ENCODE results near the gene APLF. TPM values are rescaled to one million over a fixed set of nuclear protein-coding genes. Genes with fewer than 3 reads are reported as not detected.
"Not testable (repeated sequence)": the region's sequence is repeated elsewhere in the genome, so short reads cannot be mapped to it uniquely, and the experiment has no call there.

Gene APLF
- polyA plus RNA-seq, 4 donors = 0.27 to 2.5 (median 0.43) TPM

GRCh38 chr2:68478688-68479087 is 11.3 kb downstream of the APLF start:
- WGBS, 3 donors = 84 to 100% (median 95%) methylated on average over 1 of the region's 1 CpG

GRCh38 chr2:68482296-68482820 is 15.0 kb downstream of the APLF start:
- 87 to 97% (median 93%) methylated on average over 2 of the region's 2 CpGs for WGBS, 3 donors
- FAIRE-seq = no peak

More at GRCh38 chr2:68478688-68479087, 11.3 kb downstream of the APLF start:
- Histone ChIP-seq H3K4me3 (ENCODE audit: low read depth in 1 of 3, low read length in 3 of 3) (no peak overlapping the region), H3K27me3 (ENCODE audit: control insufficient read depth in 3 of 3, insufficient read depth in 3 of 3, low read length in 3 of 3) (no peaks in the 10 kb centered on the region), H3K36me3 (ENCODE audit: control insufficient read depth in 3 of 3, insufficient read depth in 2 of 3, low read depth in 1 of 3, low read length in 3 of 3) (no peaks in the 10 kb centered on the region), H3K9me3 (ENCODE audit: control insufficient read depth in 2 of 2, insufficient read depth in 1 of 2, low read depth in 1 of 2, low read length in 1 of 2) (no peaks in the 10 kb centered on the region), H3K27ac (ENCODE audit: low read depth in 1 of 3, low read length in 2 of 3) (no peak overlapping the region), H3K4me1 (ENCODE audit: control insufficient read depth in 3 of 3, insufficient read depth in 2 of 3, low read depth in 1 of 3, low read length in 2 of 3) (peaks cover 0 to 3% (median 0%) of the 10 kb centered on the region in 3 donors)
- FAIRE-seq (no peak), DNase-seq (no peak)

GRCh38 chr2:68483011-68483410 is 15.6 kb downstream of the APLF start:
- no peaks in the 10 kb centered on the region for H3K27me3 ChIP-seq (ENCODE audit: control insufficient read depth in 3 of 3, insufficient read depth in 3 of 3, low read length in 3 of 3)
- H3K4me3 ChIP-seq (ENCODE audit: low read depth in 1 of 3, low read length in 3 of 3) = no peak overlapping the region
- DNase-seq (no peak), FAIRE-seq (no peak)
- H3K27ac ChIP-seq (ENCODE audit: low read depth in 1 of 3, low read length in 2 of 3) = no peak overlapping the region
- no peaks in the 10 kb centered on the region for H3K4me1 ChIP-seq (ENCODE audit: control insufficient read depth in 3 of 3, insufficient read depth in 2 of 3, low read depth in 1 of 3, low read length in 2 of 3)
- no peaks in the 10 kb centered on the region for H3K9me3 ChIP-seq (ENCODE audit: control insufficient read depth in 2 of 2, insufficient read depth in 1 of 2, low read depth in 1 of 2, low read length in 1 of 2)
- no peaks in the 10 kb centered on the region for H3K36me3 ChIP-seq (ENCODE audit: control insufficient read depth in 3 of 3, insufficient read depth in 2 of 3, low read depth in 1 of 3, low read length in 3 of 3)
- 93 to 98% (median 93%) methylated on average over 3 of the region's 3 CpGs for WGBS, 3 donors

More at GRCh38 chr2:68482296-68482820, 15.0 kb downstream of the APLF start:
- Histone ChIP-seq H3K36me3 (ENCODE audit: control insufficient read depth in 3 of 3, insufficient read depth in 2 of 3, low read depth in 1 of 3, low read length in 3 of 3) (no peaks in the 10 kb centered on the region), H3K4me1 (ENCODE audit: control insufficient read depth in 3 of 3, insufficient read depth in 2 of 3, low read depth in 1 of 3, low read length in 2 of 3) (no peaks in the 10 kb centered on the region), H3K27ac (ENCODE audit: low read depth in 1 of 3, low read length in 2 of 3) (no peak overlapping the region), H3K9me3 (ENCODE audit: control insufficient read depth in 2 of 2, insufficient read depth in 1 of 2, low read depth in 1 of 2, low read length in 1 of 2) (no peaks in the 10 kb centered on the region), H3K27me3 (ENCODE audit: control insufficient read depth in 3 of 3, insufficient read depth in 3 of 3, low read length in 3 of 3) (no peaks in the 10 kb centered on the region), H3K4me3 (ENCODE audit: low read depth in 1 of 3, low read length in 3 of 3) (no peak overlapping the region)
- no peak for DNase-seq

- peak; percentile 32 to 38 for DNase-seq
- Histone ChIP-seq H3K27ac (ENCODE audit: low read depth in 1 of 3, low read length in 2 of 3) (no peak overlapping the region), H3K9me3 (ENCODE audit: control insufficient read depth in 2 of 2, insufficient read depth in 1 of 2, low read depth in 1 of 2, low read length in 1 of 2) (no peaks in the 10 kb centered on the region), H3K36me3 (ENCODE audit: control insufficient read depth in 3 of 3, insufficient read depth in 2 of 3, low read depth in 1 of 3, low read length in 3 of 3) (no peaks in the 10 kb centered on the region), H3K27me3 (ENCODE audit: control insufficient read depth in 3 of 3, insufficient read depth in 3 of 3, low read length in 3 of 3) (no peaks in the 10 kb centered on the region), H3K4me1 (ENCODE audit: control insufficient read depth in 3 of 3, insufficient read depth in 2 of 3, low read depth in 1 of 3, low read length in 2 of 3) (no peaks in the 10 kb centered on the region), H3K4me3 (ENCODE audit: low read depth in 1 of 3, low read length in 3 of 3) (no peak overlapping the region)
- FAIRE-seq = peak; percentile 95
- WGBS, 3 donors = 49 to 58% (median 57%) methylated on average over 3 of the region's 3 CpGs
Measured at GRCh38 chr2:68487773-68488355, 20.5 kb downstream of the APLF start.

- not testable (repeated sequence) for DNase-seq; FAIRE-seq; H3K27me3 ChIP-seq (ENCODE audit: control insufficient read depth in 3 of 3, insufficient read depth in 3 of 3, low read length in 3 of 3); H3K27ac ChIP-seq (ENCODE audit: low read depth in 1 of 3, low read length in 2 of 3); H3K9me3 ChIP-seq (ENCODE audit: control insufficient read depth in 2 of 2, insufficient read depth in 1 of 2, low read depth in 1 of 2, low read length in 1 of 2); H3K36me3 ChIP-seq (ENCODE audit: control insufficient read depth in 3 of 3, insufficient read depth in 2 of 3, low read depth in 1 of 3, low read length in 3 of 3); H3K4me1 ChIP-seq (ENCODE audit: control insufficient read depth in 3 of 3, insufficient read depth in 2 of 3, low read depth in 1 of 3, low read length in 2 of 3); H3K4me3 ChIP-seq (ENCODE audit: low read depth in 1 of 3, low read length in 3 of 3)
- 73 to 87% (median 75%) methylated on average over 1 of the region's 1 CpG for WGBS, 3 donors
Measured at GRCh38 chr2:68488605-68489004, 21.2 kb downstream of the APLF start.

GRCh38 chr2:68489282-68489681 is 21.9 kb downstream of the APLF start:
- no peak overlapping the region for H3K4me3 ChIP-seq (ENCODE audit: low read depth in 1 of 3, low read length in 3 of 3)
- peaks cover 0 to 4% of the 10 kb centered on the region in 2 donors for H3K9me3 ChIP-seq (ENCODE audit: control insufficient read depth in 2 of 2, insufficient read depth in 1 of 2, low read depth in 1 of 2, low read length in 1 of 2)
- no peaks in the 10 kb centered on the region for H3K4me1 ChIP-seq (ENCODE audit: control insufficient read depth in 3 of 3, insufficient read depth in 2 of 3, low read depth in 1 of 3, low read length in 2 of 3)
- FAIRE-seq = no peak
- no peaks in the 10 kb centered on the region for H3K36me3 ChIP-seq (ENCODE audit: control insufficient read depth in 3 of 3, insufficient read depth in 2 of 3, low read depth in 1 of 3, low read length in 3 of 3)
- no peak overlapping the region for H3K27ac ChIP-seq (ENCODE audit: low read depth in 1 of 3, low read length in 2 of 3)
- no peak for DNase-seq
- 93 to 100% (median 97%) methylated on average over 1 of the region's 1 CpG for WGBS, 3 donors
- H3K27me3 ChIP-seq (ENCODE audit: control insufficient read depth in 3 of 3, insufficient read depth in 3 of 3, low read length in 3 of 3) = no peaks in the 10 kb centered on the region

GRCh38 chr2:68491582-68491981 is 24.2 kb downstream of the APLF start:
- Histone ChIP-seq H3K27ac (ENCODE audit: low read depth in 1 of 3, low read length in 2 of 3) (no peak overlapping the region), H3K4me3 (ENCODE audit: low read depth in 1 of 3, low read length in 3 of 3) (no peak overlapping the region), H3K4me1 (ENCODE audit: control insufficient read depth in 3 of 3, insufficient read depth in 2 of 3, low read depth in 1 of 3, low read length in 2 of 3) (no peaks in the 10 kb centered on the region), H3K36me3 (ENCODE audit: control insufficient read depth in 3 of 3, insufficient read depth in 2 of 3, low read depth in 1 of 3, low read length in 3 of 3) (no peaks in the 10 kb centered on the region), H3K27me3 (ENCODE audit: control insufficient read depth in 3 of 3, insufficient read depth in 3 of 3, low read length in 3 of 3) (no peaks in the 10 kb centered on the region), H3K9me3 (ENCODE audit: control insufficient read depth in 2 of 2, insufficient read depth in 1 of 2, low read depth in 1 of 2, low read length in 1 of 2) (peaks cover 0 to 13% of the 10 kb centered on the region in 2 donors)
- DNase-seq (no peak), FAIRE-seq (no peak)
- 92 to 96% (median 94%) methylated on average over 1 of the region's 1 CpG for WGBS, 3 donors

GRCh38 chr2:68499133-68499532 is 31.7 kb downstream of the APLF start:
- FAIRE-seq (no peak), DNase-seq (no peak)
- Histone ChIP-seq H3K27ac (ENCODE audit: low read depth in 1 of 3, low read length in 2 of 3) (no peak overlapping the region), H3K4me1 (ENCODE audit: control insufficient read depth in 3 of 3, insufficient read depth in 2 of 3, low read depth in 1 of 3, low read length in 2 of 3) (no peaks in the 10 kb centered on the region), H3K36me3 (ENCODE audit: control insufficient read depth in 3 of 3, insufficient read depth in 2 of 3, low read depth in 1 of 3, low read length in 3 of 3) (no peaks in the 10 kb centered on the region), H3K4me3 (ENCODE audit: low read depth in 1 of 3, low read length in 3 of 3) (no peak overlapping the region), H3K9me3 (ENCODE audit: control insufficient read depth in 2 of 2, insufficient read depth in 1 of 2, low read depth in 1 of 2, low read length in 1 of 2) (peaks cover 0 to 16% of the 10 kb centered on the region in 2 donors), H3K27me3 (ENCODE audit: control insufficient read depth in 3 of 3, insufficient read depth in 3 of 3, low read length in 3 of 3) (no peaks in the 10 kb centered on the region)

GRCh38 chr2:68500649-68501048 is 33.3 kb downstream of the APLF start:
- 83 to 95% (median 93%) methylated on average over 4 of the region's 4 CpGs for WGBS, 3 donors
- no peaks in the 10 kb centered on the region for H3K4me1 ChIP-seq (ENCODE audit: control insufficient read depth in 3 of 3, insufficient read depth in 2 of 3, low read depth in 1 of 3, low read length in 2 of 3)
- H3K27ac ChIP-seq (ENCODE audit: low read depth in 1 of 3, low read length in 2 of 3) = no peak overlapping the region
- H3K4me3 ChIP-seq (ENCODE audit: low read depth in 1 of 3, low read length in 3 of 3) = no peak overlapping the region
- H3K27me3 ChIP-seq (ENCODE audit: control insufficient read depth in 3 of 3, insufficient read depth in 3 of 3, low read length in 3 of 3) = no peaks in the 10 kb centered on the region
- H3K36me3 ChIP-seq (ENCODE audit: control insufficient read depth in 3 of 3, insufficient read depth in 2 of 3, low read depth in 1 of 3, low read length in 3 of 3) = no peaks in the 10 kb centered on the region
- H3K9me3 ChIP-seq (ENCODE audit: control insufficient read depth in 2 of 2, insufficient read depth in 1 of 2, low read depth in 1 of 2, low read length in 1 of 2) = peaks cover 0 to 11% of the 10 kb centered on the region in 2 donors
- FAIRE-seq (no peak), DNase-seq (no peak)

Measured in small intestine (tissue), 7 donors.